Measurements from ENCODE around the gene SPTSSB.

The SPTSSB gene

GRCh38 chr3:161316006-161316689, 55.2 kb downstream of the SPTSSB start:
- no peak for TF ChIP-seq CTCF (conservative IDR thresholded peaks at IDR 0.05; ENCODE audit: low read depth, low read length)
- H3K4me3 ChIP-seq (ENCODE audit: low read depth, low read length): no peak overlapping the region
- DNase-seq (ENCODE audit: low read depth): peak; percentile 5

GRCh38 chr3:161314836-161315395, 56.4 kb downstream of the SPTSSB start:
- H3K4me3 ChIP-seq (ENCODE audit: low read depth, low read length): no peak overlapping the region
- DNase-seq (ENCODE audit: low read depth): peak; percentile 2
- no peak for TF ChIP-seq CTCF (conservative IDR thresholded peaks at IDR 0.05; ENCODE audit: low read depth, low read length)

GRCh38 chr3:161310649-161311423, 60.5 kb downstream of the SPTSSB start:
- no peak for TF ChIP-seq CTCF (conservative IDR thresholded peaks at IDR 0.05; ENCODE audit: low read depth, low read length)
- H3K4me3 ChIP-seq (ENCODE audit: low read depth, low read length): no peak overlapping the region
- DNase-seq (ENCODE audit: low read depth): no peak

GRCh38 chr3:161305095-161305991, 66.0 kb downstream of the SPTSSB start:
- TF ChIP-seq CTCF (conservative IDR thresholded peaks at IDR 0.05; ENCODE audit: low read depth, low read length): peak; percentile 79
- DNase-seq (ENCODE audit: low read depth): peak; percentile 58
- H3K4me3 ChIP-seq (ENCODE audit: low read depth, low read length): no peak overlapping the region

GRCh38 chr3:161296814-161297213, 74.5 kb downstream of the SPTSSB start:
- no peak overlapping the region for H3K4me3 ChIP-seq (ENCODE audit: low read depth, low read length)
- DNase-seq (ENCODE audit: low read depth): no peak
- TF ChIP-seq CTCF (conservative IDR thresholded peaks at IDR 0.05; ENCODE audit: low read depth, low read length): no peak

- TF ChIP-seq CTCF (conservative IDR thresholded peaks at IDR 0.05; ENCODE audit: low read depth, low read length): no peak
- peak; percentile 43 for DNase-seq (ENCODE audit: low read depth)
Measured at GRCh38 chr3:161295325-161295724, 76.0 kb downstream of the SPTSSB start.

More at GRCh38 chr3:161295325-161295724, 76.0 kb downstream of the SPTSSB start:
- no peak overlapping the region for H3K4me3 ChIP-seq (ENCODE audit: low read depth, low read length)

All from choroid plexus epithelial cell (primary cell).